Activated T-cell treated with anti-CD3 and anti-CD28 coated beads for 24 hours (primary cell): ENCODE data around the gene SLC26A6.
A peak's percentile ranks its signal among the peaks of the same experiment; 100 is the strongest.

Source experiments
- DNase-seq: peaks from one replicate; pipeline ENCODE4 v3.0.0-alpha.2; 2020; ENCODE audit warnings: low read depth

Gene SLC26A6, protein sequence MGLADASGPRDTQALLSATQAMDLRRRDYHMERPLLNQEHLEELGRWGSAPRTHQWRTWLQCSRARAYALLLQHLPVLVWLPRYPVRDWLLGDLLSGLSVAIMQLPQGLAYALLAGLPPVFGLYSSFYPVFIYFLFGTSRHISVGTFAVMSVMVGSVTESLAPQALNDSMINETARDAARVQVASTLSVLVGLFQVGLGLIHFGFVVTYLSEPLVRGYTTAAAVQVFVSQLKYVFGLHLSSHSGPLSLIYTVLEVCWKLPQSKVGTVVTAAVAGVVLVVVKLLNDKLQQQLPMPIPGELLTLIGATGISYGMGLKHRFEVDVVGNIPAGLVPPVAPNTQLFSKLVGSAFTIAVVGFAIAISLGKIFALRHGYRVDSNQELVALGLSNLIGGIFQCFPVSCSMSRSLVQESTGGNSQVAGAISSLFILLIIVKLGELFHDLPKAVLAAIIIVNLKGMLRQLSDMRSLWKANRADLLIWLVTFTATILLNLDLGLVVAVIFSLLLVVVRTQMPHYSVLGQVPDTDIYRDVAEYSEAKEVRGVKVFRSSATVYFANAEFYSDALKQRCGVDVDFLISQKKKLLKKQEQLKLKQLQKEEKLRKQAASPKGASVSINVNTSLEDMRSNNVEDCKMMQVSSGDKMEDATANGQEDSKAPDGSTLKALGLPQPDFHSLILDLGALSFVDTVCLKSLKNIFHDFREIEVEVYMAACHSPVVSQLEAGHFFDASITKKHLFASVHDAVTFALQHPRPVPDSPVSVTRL

DNA sequence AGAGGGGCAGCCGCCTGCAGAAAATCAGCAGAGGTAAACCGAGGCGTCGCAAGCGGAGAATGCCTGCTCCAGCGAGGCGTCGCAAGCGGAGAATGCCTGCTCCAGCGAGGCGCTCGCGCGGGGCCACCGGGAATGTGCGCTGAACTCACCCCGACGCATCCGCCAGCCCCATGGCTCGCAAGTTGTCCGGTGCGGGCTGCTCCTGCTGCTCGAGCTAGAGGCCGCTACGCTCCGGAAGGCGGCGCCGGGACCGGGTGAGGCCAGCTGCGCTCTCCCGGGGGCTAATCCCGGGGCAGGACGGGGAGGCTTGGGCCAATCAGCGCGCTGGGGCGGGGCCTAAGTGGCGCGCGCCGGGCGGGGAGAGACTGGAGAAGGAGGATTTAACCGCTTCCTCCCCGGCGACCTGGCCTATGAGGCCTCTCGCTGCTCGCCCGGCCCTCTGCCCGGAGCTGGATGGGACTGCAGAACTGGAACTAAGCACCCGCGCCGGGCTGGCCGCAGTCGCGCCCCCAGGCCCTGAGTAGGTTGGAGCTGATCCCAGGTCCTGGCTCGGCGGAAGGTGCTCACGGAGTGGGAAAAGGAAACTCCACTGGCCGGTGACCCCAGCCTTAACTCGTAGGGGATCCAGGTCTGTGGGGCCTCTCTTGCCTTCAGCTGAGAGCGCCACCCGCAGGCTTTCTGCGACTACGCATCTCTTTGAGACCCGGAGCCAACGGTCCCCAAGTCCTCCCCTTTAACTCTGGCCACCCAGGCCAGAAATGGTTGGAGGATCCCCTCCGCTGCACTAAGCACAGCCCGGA, at the start of gene SLC26A6:
SLC26A6 (minus strand) TSS at position 240 of the 800 bp plus-strand sequence; CDS start at position 172, 68 bp downstream.
- peak; percentile 92 for DNase-seq

DNA sequence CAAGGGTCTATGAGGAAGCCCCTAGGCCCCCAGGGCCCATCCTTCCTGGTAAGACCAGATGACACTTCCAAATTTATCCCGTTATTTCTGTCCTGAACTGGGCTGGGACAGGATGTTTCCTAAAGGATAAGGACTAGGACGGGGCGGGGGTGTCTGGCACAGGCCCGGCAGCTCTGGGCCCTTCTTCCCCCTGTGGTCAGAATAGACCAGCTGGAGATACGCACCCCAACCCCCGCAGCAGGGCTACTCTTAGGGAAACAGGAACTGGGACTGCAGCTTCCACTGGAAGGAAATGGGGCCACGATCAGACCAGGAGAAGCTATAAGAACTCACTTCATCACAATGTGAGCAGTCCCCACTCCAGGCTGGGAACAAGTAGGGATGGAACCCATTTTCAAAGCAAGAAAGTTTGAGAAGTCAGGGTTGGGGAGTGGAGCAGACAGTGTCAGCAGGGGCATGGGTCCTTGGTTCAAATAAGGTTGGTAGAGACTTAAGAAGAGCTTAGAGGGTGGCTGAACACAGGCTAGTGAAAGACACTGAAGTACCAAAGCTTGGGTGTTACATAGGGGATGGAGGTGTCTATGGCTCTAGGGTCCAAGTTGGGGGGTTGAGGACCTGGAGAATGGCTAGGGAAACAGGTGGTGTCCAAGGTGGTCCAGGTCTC, 49.4 kb upstream of the SLC26A6 start:
- no peak for DNase-seq

DNA sequence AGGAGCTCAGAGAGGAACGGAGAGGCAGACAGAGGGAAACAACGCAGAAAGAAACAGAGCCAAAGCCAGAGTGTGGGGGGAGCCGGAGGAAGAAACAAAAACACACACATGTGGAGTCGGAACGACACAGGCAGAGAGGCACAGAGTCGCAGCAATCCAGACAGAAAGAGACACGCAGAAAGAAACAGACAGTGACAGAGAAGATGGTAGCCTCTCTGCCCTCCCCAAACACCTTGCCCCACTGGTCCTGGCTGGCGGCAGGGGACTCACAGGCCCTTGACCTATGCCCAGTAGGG, 48.7 kb upstream of the SLC26A6 start:
- DNase-seq, result no peak

DNA sequence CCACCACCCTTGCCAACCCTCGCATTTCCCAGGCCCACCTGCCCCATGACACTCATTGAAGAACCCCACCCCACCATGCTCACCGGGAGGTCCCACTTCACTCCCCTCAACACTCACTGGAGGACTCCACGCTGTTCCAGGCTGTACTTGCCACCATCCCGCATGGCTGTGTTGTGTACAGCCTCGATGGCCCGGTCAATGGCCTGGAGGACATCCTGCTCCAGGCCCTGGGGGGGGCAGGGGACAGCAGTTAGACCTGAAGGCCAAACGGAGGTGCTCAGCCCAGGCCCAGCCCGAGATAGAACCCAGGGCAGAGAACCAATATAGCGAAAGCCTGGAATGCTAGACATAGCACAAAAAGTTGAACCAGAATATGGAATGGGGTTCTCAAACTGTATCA, 47.5 kb upstream of the SLC26A6 start:
- no peak for DNase-seq

DNA sequence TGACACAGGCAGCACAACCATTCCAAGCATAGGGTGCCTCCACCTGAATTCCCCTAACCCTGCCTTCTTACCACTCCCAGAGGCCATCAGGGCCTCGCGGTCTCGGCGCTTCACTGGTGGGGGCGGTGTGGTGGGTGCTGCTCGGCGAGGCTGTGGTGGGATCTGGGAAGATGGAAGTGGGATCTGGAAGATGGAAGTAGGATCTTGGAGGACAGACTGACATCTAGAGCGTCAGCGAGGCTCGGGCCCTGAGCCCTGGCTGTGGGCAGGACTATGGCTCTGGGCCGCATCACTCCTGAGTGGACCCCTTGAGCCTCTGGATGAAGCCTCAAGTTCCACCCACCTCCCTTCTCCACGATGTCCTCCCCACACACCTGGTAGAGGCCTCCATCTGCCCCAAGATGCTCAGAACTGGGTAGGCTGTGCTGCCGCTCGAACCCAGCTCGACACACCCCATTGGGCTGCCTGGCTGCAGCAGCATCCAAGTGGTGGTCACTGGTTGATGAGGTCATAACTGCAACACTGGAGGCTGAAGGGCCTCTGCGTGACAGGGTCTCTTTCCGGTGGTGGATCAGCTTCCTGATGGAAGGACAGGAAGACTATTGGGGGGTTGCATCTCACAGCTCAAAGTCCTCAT, 46.8 kb upstream of the SLC26A6 start:
- DNase-seq, result no peak

DNA sequence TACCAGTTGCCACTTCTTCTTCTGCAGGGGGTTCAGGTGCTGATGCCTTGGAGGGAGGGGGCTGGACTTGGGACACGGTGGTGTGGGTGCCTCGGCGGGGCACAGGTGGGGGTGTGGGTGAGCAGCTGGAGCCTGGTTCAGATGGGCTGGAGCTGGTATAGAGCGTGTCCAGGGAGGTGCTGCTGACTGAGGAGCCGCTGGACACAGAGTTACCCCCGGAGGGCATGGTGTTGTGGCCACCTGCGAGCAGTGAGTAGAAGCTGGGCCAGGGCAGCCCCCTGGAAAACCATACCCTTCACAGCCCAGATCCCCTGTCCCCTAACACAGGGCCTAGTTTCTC, 46.2 kb upstream of the SLC26A6 start:
- no peak for DNase-seq

DNA sequence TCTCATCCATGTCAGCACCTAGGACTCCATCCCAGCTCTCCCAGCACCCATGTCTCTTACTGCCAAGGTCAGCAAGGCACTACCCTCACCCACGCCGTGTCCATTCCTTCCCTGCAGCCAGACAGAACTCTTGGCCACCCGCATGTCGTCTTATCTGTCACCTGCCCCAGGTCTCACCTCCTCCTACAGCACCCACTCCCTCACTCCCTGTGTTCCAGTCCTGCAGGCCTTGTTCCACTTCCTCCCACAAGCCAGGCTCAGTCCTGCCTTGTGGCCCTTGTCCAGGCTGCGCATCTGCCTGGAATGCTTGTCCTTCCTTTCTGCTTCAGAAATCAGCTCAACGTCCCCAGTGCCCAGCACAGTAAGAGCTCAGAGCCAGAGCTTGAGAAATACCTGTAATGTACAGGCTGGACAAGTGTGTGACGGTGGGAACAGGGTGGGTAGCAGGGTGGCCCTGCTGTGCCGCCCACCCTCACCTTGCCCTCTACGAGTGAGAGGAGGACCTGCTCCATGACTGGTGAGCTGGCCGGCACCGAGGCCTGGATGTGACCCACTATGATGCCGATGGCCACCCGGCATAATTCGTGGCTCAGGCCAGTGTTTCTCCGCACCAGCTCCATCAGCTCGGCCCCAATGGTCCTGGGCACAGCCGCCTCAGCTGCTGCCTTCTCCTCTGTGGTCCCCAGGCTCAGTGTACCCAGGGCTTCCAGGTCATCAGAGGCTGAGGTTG, 45.7 kb upstream of the SLC26A6 start:
- DNase-seq, result no peak

DNA sequence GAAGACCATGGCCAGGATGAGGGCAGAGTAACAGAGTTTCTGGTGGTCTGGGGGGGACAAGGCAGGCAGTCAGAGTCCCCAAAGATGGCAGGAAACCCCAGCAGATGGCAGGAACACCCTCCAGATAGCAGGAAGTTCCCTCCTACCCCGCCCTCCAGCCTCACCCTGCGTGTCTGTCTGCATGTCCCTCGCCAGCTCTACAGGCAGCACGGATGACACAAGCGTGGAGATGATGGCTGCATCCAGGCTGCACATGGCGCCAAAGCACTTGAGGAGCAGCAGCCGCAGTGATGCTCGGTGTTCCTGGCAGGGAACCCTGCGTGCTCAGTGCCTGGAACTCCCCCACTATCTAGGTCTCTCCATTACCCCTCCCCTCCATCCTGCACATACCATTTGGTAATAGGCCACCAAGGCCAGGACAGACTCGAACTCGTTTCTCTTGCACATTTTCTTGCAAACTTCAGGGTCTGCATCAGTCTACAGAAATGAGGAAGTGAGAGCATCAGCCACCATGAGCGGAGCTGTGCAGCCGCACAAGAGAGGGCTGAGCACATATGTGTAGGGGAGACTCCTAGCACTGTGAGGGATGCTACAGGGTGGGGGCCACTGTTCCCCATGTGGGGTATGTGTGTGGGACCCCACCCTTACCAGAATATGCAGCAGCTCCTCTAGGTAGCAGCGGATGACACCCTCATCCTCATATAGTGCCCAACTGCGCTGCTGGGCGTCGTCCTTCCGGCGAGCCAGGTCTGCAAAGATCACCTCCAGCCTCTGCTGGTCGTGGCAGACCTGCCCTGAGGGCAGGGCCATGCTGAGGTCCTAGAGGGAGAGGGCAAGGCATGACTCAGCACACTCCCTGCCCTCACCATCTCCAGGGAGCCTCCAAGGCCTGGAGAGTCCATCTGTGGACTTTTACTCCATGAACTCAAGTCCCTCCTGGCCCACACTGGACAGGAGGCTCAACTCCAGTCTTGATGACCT, 44.4 kb upstream of the SLC26A6 start:
- DNase-seq, result no peak

DNA sequence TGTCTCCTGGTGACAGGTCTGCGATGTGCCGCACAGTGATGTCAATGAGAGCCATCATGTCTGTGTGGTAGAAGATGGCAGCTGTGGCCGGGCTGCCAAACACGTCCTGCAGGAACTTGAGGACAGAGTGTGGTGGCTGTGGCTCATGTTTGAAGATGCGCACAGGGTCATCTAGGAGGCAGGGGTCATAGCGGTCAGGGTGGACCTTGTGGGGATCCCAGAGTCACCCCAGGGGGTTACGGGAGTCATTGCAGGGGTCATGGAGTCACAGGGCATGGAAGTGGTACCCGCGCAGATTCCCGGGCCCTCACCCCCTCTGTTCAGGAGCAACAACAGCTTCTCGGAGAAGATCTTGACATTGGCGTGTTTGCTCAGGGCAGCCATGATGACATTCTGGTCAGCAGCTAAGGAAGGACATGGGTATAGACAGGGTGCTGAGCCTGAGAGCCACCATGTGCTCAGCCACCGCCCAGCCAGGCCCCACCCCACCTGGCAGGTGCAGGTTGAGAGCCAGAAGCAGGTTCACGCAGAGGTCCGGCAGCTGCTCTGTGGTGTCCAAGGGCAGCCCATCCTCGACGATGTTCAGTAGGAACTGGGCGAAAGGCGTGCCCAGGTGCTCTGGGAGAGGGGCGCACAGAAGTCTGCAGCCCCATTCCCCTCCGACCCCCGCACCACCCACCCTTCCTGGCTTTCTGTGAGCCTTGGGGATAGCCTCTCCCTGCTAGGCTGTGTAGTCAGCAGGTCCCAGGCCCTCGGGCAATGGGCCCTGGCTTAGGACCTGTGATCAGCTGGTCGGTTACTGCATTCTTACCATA, 43.5 kb upstream of the SLC26A6 start:
- DNase-seq, result no peak

DNA sequence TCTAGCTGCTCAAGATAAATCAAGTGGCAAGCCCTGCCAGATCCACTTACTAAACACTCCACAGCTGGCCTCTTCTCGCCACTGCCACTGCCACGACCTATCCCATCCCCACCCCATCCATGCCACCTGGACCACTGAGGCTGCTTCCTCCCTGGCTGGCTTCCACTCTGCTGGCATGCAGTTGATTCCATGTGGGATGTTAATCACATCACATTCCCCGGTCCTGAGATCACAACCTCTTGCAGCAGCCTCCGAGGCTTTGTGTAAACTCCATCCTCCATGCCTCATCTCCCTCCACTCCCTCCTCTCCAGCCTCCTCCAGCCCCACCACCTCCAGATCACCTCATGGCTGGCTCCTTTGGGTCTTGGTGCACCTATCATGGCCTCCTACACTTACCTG, 42.8 kb upstream of the SLC26A6 start:
- no peak for DNase-seq

DNA sequence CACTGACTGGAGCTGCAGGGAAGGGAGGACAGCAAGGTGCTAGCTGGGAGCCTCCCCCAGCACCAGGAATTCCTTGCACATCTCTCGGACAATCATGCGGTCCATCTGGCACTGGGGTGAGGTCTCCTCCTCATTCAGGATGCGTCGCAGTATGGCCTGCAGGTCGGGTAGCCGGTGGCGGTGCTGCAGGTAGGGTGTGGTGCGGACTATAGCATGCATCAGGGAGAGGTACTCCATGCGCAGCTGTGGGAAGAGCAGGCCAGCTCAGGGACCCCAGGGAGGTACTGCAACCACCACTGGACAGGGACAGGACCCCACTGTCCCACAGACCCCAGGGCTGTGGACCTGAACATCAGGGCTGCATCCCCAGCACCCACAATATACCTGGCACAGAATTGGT, 39.2 kb upstream of the SLC26A6 start:
- DNase-seq, result no peak

DNA sequence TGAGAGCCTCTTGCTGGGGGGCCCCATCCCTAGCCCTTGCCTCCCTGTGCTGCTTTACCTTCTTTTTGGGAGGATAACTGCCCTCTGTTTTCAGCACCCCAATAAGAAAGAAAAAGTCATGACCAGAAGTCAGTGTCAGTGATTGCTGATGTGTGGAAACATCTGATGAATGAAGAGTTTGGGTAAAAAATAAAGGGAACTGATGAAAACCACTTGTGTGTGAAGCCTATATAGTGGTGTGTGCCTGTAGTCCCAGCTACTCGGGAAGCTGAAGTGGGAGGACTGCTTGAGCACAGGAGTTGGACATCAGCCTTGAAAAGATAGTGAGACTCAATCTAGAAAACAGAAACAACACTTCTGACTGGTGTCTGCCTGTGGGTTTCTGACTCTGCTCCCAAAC, 37.3 kb upstream of the SLC26A6 start:
- no peak for DNase-seq

DNA sequence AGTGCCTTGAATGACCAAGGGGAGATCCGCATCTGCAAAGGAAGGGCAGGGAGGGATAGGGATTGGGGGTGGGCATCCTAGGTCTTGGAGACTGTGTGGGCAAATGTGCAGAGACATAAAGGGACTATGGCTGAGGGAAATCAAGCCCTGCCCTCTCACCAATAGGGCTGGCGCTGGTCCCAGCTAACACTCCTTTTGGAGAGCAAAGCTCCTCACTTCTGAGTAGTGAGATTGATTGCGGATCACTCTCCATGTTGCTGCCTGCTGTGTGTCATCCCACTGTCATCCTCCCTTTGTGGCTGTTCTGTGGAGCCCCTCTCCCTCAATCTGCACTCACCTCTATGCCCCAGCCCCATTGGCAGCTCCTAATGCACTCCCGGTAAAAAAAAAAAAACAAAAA, 29.7 kb upstream of the SLC26A6 start:
- DNase-seq, result no peak

DNA sequence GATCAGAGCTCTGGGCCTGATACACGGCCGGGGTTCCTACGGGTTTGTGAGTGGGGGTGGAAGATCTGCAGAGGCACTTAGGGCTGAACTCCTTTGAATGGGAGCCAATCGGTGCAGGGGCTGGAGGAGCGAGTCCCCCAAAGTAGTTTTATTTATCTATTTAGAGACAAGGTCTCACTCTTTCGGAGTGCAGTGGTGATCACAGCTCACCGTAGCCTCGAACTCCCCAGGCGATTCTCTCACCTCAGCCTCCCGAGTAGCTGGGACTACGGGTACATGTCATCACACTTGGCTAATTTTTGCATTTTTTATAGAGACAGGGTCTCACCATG, 29.0 kb upstream of the SLC26A6 start:
- DNase-seq, result no peak

DNA sequence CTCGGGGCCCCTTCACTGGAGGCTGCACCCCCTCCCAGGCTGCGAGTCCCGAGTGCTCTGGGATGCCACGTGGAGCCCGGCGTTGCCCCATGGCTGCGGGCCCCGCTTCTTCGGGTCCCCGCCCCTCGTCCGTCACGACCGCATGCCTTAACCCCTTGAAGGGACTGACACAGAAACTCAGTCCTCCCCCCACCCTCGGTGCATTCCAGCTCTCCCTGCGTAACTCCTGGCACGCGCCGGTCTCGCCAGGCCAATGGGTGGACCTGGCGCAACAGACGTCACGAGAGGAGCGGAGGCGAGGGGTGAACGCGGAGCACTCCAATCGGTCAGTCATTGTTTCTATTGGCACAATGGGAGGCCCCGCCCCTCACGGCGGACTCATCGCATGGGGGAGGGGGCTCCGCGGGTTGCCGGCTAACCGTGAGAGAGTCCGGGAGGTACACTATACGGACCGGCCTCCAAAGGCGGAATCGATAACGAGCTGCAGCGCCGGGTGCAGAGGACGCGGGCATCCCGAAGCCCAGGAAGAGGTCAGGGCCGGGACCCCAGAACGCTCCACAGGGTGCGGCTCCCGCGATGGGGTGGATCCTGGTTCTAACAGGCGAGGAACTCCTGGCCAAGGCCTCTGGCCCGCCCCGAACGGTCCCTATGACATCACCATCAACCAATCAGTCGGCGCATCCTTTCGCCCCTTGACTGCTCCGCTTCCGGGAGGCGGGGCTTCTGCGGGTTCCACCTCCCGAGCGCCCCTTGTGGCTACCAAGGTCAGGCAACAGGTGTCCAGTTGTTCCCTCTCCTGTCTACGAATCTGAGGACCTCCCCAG, 28.4 kb upstream of the SLC26A6 start:
- peak; percentile 85 for DNase-seq

DNA sequence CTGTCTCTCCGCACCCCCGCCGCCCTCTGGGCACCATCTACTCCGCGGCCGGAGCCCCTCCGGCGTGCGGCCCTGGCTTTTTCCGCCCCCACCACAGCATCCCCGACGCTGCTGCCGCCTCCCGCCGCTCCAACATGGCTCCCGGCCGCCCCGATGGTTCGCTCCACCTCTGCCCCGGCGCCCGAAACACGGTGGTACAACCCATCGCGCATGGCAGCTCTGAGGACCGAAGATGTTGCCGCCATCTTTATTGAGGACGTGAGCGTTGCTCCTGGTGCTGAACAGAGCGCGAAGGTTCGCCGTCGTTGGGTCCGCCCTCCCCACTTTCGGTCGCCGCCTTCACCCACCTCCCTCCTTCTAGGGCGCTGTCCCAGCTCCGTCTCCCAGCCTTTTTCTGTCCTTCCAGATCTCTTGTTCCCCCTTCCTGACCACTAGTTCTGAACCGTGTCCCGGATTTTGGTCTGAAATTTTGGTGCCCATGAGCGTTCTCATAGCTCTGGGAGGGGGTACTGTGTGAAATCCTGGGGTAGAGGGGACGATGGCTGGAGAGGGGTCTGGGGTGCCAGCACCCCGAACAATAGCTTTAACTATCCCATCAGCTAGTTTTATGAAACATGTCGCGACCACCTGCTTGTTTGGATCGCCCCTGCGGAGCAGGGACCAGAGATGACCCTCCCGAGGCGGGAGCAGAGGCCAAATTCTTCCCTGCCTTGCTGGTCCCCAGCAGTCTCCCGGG, 27.7 kb upstream of the SLC26A6 start, which contains the start of gene CELSR3:
CELSR3 (minus strand) TSS at position 134 of the 736 bp plus-strand sequence. CDS start 252 bp downstream, outside the sequence.
- peak; percentile 37 for DNase-seq

DNA sequence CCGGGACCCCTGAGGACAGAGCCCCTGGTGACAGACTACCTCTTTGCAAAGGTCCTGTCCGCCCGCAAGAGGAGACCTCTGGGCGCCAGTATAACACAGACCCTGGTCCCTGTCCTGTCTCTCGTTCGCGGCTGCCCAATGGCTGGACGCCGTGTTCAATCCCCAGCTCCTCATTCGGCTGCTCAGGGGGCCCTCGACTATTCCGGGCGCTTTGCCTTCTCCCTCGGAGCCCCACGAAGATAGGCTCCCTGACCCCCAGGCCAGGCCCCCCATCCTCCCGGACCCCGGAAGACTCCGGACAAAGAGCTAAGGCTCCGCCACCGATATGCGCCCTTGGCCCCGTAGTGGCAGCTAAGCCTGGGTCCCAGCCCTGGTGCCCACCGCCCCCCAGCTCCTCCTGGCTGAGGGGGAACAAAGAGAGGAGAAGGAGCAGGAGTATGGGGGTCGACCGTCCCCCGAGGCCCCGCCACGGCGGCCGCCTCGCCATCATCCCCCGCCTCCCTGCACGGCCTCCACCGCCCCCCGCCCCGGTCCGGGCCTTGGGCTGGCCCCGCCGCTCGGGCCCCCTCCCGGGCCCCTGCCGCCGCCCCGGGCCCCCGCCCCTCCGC, 27.0 kb upstream of the SLC26A6 start:
- DNase-seq, result no peak
